Sigmoid colon (tissue), 4 donors: Measurements from ENCODE around the gene CRACR2A.

ENCODE experiments used
- EP300 ChIP-seq, 4 donors: sonication (generic); formaldehyde crosslinking; IDR thresholded peaks; one replicate each; pipeline ENCODE4 v1.6.1; 2017; ENCODE audit warnings: antibody characterized with exemption in 4 of 4
- POLR2A ChIP-seq, 2 donors: fragments of 450-650 bp; IDR thresholded peaks; one replicate each; pipeline ENCODE4 v1.6.1; 2016; ENCODE audit warnings: antibody characterized with exemption in 2 of 2, mild to moderate bottlenecking in 2 of 2, moderate library complexity in 2 of 2

GRCh38 chr12:3683670-3684069 lies 69.2 kb downstream of the CRACR2A start:
- TF ChIP-seq EP300 (IDR thresholded peaks at IDR 0.05), result no peak
- TF ChIP-seq POLR2A (IDR thresholded peaks at IDR 0.05), result no peak
